ENCODE measurements around the gene TBKBP1. TPM values are rescaled to one million over a fixed set of nuclear protein-coding genes. Genes with fewer than 3 reads are reported as not detected.
"Not testable (repeated sequence)": the region's sequence is repeated elsewhere in the genome, so short reads cannot be mapped to it uniquely, and the experiment has no call there.

Gene TBKBP1
- total RNA-seq, 2 experiments from 2014 or later: 8.0 to 8.9 TPM

DNA sequence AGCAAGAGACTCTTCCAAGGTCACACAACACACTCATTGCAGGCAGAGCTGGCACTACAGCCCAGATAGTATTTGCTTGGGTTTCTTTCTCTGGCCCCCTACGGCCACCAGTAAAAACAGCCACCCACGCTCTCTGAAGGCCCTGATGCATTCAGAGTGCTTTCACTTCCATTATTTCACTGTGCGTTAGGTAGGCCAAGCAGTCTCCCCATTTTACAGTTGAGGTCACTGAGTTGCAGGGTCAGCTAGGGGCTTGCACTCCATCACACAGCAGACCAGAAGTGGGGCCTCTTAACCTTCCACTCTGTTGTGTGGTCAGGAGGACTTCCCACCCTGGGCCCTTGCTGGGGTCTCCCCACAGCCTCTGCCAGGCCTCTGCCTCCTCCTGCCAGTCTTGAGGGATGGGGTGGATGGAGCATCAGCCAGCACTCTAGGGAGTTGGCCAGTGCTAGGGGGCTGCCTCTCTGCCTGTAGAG is 41.6 kb downstream of the TBKBP1 start:
- H3K36me3 Mint-ChIP-seq: peaks cover 8% of the 10 kb centered on the region
- peak overlapping the region; percentile 100 for H3K4me3 Mint-ChIP-seq
- H3K9me3 Mint-ChIP-seq: no peaks in the 10 kb centered on the region
- ATAC-seq (ENCODE audit: low read depth): no peak
- H3K27ac Mint-ChIP-seq: peak overlapping the region; percentile 98
- H3K27me3 Mint-ChIP-seq: no peaks in the 10 kb centered on the region
- H3K4me1 Mint-ChIP-seq: peaks cover 58% of the 10 kb centered on the region
- peak; percentile 44 for DNase-seq
- POLR2A ChIA-PET: interaction anchor here (0.6 to 4.6 kb wide), 7 partner anchors 17 to 85 kb away, joined by 3 to 37 read pairs (median 8); partner anchors contain the start of gene KPNB1

DNA sequence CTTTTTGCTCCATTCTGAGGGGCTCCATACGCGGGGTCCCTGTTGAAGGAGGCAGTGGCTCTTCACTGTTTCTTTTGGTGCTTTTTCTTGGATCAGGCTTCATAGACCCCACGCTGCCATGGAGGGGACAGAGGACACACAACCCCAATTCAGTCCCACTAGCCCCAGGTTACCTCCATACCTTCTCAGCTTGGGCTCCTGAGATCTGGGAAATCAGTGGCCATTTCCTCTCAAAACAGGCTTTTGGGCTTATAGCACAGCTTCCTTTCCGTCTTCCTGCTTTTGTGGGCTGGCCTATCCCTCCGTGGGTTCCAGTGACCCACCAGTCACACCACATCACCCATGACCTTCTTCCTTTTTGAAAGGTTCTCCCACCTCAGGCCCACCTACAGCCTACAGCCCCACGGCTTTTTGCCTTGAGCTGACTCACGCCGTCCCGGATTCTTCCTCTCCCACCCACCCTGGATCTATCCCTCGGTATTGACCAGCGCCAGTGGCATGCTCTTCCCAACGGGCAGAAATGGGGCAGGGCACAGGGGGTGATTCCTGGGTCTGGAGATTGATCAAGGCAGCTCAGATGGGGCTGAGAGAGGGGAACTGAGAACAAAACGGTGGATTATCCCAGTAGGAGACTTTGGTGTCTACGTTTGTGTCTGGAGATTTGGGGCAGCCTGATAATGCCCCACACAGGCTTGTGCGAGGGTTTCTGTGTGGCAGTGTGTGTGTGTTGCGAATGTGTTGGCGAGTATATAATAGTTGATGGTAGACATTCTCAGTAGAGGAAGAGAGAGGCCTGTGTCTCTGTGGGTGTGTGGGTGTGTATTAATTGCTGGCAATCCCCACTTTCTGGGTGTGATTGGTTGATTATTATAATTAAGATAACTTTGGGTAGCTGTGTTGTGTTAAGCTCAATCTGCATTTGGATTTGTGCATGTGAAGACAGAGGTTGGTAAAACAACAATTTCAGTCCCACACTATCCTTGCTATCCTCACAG is 42.8 kb downstream of the TBKBP1 start:
- no peak for ATAC-seq (ENCODE audit: low read depth)
- peaks cover 13% of the 10 kb centered on the region for H3K36me3 Mint-ChIP-seq
- POLR2A ChIA-PET: interaction anchor here (1.1 to 4.6 kb wide), 4 partner anchors 18 to 44 kb away, joined by 3 to 37 read pairs (median 6); no protein-coding TSS in a partner anchor
- H3K27me3 Mint-ChIP-seq: no peaks in the 10 kb centered on the region
- H3K9me3 Mint-ChIP-seq: no peaks in the 10 kb centered on the region
- peak overlapping the region; percentile 100 for H3K4me3 Mint-ChIP-seq
- no peak for DNase-seq
- peaks cover 61% of the 10 kb centered on the region for H3K4me1 Mint-ChIP-seq
- H3K27ac Mint-ChIP-seq: peak overlapping the region; percentile 98

DNA sequence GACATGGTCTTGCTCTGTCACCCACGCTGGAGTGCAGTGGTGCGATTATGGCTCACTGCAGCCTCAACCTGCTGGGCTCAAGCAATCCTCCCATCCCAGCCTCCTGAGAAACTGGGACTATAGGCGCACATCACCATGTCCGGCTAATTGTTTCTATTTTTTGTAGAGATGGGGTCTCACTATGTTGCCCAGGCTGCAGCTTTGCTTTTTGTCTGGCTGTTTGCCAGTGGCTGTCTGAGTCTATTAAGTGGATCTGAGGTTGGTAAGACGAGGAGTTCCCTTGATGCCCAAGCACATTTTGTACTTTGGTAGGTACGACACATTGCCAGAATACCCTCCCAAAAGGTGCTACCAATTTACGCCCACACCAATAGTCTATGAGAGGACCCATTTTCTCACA is 44.2 kb downstream of the TBKBP1 start:
- no peak for ATAC-seq (ENCODE audit: low read depth)
- Mint-ChIP-seq H3K27ac (no peak overlapping the region), H3K9me3 (no peaks in the 10 kb centered on the region), H3K4me3 (no peak overlapping the region), H3K36me3 (peaks cover 14% of the 10 kb centered on the region), H3K4me1 (peaks cover 58% of the 10 kb centered on the region), H3K27me3 (no peaks in the 10 kb centered on the region)
- no peak for DNase-seq
- POLR2A ChIA-PET: interaction anchor here (0.7 to 0.9 kb wide), 2 partner anchors 17 to 20 kb away, joined by 3 read pairs; no protein-coding TSS in a partner anchor

DNA sequence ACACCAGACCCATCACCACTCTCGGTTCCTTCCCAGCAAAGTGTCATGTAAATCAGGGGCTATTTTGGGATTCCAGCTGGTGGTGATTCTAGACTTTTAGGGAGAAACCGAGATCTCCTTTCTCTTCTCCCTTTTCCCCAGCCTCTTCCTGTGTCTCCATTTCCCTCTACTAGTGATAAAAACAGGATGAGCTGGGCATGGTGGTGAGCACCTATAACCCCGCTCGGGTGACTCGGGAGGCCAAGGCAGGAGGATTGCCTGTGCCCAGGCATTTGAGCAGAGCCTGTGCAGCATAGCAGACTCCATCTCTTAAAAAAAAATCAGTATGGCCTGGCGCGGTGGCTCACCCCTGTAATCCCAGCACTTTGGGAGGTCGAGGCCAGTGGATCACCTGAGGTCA is 45.2 kb downstream of the TBKBP1 start:
- no peak overlapping the region for H3K27ac Mint-ChIP-seq
- ATAC-seq (ENCODE audit: low read depth): no peak
- H3K4me3 Mint-ChIP-seq: no peak overlapping the region
- POLR2A ChIA-PET: no interaction called here
- H3K4me1 Mint-ChIP-seq: peaks cover 61% of the 10 kb centered on the region
- no peaks in the 10 kb centered on the region for H3K27me3 Mint-ChIP-seq
- no peak for DNase-seq
- no peaks in the 10 kb centered on the region for H3K9me3 Mint-ChIP-seq
- H3K36me3 Mint-ChIP-seq: peaks cover 13% of the 10 kb centered on the region

DNA sequence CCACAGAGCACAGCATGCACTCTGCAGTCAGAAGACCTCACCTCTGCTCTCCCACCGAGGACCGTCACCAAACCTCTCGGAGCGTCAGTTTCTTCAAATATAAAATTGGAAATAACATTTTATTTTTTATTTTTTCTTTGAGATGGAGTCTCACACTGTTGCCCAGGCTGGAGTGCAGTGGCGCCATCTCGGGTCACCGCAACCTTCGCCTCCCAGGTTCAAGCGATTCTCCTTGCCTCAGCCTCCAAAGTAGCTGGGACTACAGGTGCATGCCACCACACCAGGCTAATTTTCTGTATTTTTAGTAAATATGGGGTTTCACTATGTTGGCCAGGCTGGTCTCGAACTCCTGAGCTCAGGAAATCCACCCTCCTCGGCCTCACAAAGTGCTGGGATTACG is 46.0 kb downstream of the TBKBP1 start:
- H3K27me3 Mint-ChIP-seq; POLR2A ChIA-PET; H3K27ac Mint-ChIP-seq; H3K9me3 Mint-ChIP-seq; H3K36me3 Mint-ChIP-seq; ATAC-seq (ENCODE audit: low read depth); H3K4me3 Mint-ChIP-seq; DNase-seq: not testable (repeated sequence)
- H3K4me1 Mint-ChIP-seq: peaks cover 63% of the 10 kb centered on the region

DNA sequence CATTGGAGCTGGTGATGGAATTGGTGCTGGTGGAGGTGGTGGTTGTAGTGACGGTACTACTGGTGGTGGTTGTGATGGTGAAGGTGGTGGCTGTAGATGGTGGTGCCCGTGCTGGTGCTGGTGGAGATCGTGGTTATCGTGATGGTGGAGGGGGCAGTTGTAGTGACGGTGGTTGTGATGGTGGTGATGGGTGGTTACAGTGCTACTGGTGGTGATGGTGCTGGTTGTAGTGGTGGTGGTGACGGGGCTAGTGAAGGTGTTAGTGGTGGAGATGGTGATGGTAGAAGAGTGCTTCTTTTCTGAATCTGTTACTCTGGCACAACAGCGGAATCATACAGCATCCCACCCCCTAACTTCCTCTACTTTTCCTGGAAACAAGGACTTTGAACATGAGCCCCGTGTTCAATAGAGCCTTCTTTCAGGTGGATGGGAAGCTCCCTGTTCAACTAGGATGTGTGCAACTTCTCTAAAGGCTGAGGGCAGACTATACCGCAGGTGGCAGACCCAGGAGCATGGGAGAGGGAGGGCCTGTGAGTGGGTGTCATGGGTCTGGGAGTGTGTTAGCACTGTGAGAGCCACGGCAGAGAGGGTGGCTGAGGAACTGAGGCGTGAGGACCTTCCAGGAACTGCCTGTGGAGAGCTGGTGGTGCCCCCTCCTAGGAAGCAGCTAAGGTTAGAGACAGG is 47.3 kb downstream of the TBKBP1 start:
- Mint-ChIP-seq H3K36me3 (peaks cover 14% of the 10 kb centered on the region), H3K4me1 (peaks cover 55% of the 10 kb centered on the region), H3K4me3 (peak overlapping the region; percentile 53), H3K27ac (peak overlapping the region; percentile 64), H3K9me3 (no peaks in the 10 kb centered on the region), H3K27me3 (no peaks in the 10 kb centered on the region)
- POLR2A ChIA-PET: interaction anchor here (1.6 kb wide), 1 partner anchor 8 kb away, joined by 7 read pairs; the partner anchor contains the start of gene TBX21
- ATAC-seq (ENCODE audit: low read depth) (peak; percentile 19), DNase-seq (no peak)

DNA sequence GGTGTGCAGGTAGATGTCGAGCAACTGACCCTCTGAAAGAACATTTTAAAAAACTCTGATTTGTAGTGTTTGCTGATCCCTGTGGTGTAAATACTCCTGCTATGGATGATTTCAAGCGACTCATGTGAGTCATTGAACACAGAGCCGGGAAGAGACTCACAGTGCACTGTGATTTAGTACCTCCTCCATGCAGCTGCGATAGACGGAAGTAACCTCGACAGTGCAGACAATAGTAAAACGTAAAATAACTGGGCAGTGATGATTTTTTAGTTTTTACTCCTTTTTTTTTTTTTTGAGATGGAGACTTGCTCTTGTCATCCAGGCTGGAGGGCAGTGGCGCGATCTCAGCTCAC is 47.8 kb downstream of the TBKBP1 start:
- peaks cover 16% of the 10 kb centered on the region for H3K36me3 Mint-ChIP-seq
- H3K4me3 Mint-ChIP-seq: peak overlapping the region; percentile 53
- POLR2A ChIA-PET: interaction anchor here (1.6 kb wide), 1 partner anchor 9 kb away, joined by 7 read pairs; the partner anchor contains the start of gene TBX21

DNA sequence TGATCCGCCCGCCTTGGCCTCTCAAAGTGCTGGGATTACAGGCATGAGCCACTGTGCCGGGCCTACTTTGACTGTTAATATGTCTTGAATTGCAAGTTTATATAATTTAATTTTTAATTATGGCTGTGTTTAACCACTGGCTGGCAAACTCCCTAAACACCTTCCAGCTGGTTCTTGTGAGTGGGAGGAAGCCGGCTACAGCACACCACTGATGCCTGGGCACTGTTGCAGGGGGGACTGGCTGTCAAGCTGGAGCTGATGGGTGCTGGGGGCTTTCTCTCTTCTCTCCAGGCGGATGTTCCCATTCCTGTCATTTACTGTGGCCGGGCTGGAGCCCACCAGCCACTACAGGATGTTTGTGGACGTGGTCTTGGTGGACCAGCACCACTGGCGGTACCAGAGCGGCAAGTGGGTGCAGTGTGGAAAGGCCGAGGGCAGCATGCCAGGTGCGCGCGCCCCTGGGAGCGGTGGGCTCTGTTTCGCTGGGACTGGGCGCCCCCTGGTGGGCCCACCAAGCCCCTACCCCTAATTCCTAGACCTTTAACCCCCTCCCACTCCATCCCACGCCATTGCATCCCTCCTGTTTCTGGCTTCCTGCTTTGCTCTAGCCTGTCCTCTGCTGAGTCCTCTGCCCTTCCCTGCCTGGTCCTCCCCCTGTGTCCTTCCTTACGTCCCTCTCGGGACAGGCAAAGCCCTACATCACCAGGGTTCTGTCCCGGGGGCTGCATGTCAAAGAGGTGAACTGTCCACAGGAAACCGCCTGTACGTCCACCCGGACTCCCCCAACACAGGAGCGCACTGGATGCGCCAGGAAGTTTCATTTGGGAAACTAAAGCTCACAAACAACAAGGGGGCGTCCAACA is 48.6 kb downstream of the TBKBP1 start:
- POLR2A ChIA-PET: interaction anchor here (1.6 kb wide), 1 partner anchor 10 kb away, joined by 7 read pairs; the partner anchor contains the start of gene TBX21
- H3K9me3 Mint-ChIP-seq: no peaks in the 10 kb centered on the region
- peak overlapping the region; percentile 21 for H3K27ac Mint-ChIP-seq
- peak; percentile 55 for ATAC-seq (ENCODE audit: low read depth)
- peaks cover 21% of the 10 kb centered on the region for H3K36me3 Mint-ChIP-seq
- no peaks in the 10 kb centered on the region for H3K27me3 Mint-ChIP-seq
- no peak overlapping the region for H3K4me3 Mint-ChIP-seq
- peaks cover 45% of the 10 kb centered on the region for H3K4me1 Mint-ChIP-seq
- peak; percentile 64 for DNase-seq

More for the DNA sequence above, 47.8 kb downstream of the TBKBP1 start:
- Mint-ChIP-seq H3K27me3 (no peaks in the 10 kb centered on the region), H3K9me3 (no peaks in the 10 kb centered on the region), H3K4me1 (peaks cover 50% of the 10 kb centered on the region), H3K27ac (peak overlapping the region; percentile 32)
- no peak for DNase-seq
- ATAC-seq (ENCODE audit: low read depth): no peak

DNA sequence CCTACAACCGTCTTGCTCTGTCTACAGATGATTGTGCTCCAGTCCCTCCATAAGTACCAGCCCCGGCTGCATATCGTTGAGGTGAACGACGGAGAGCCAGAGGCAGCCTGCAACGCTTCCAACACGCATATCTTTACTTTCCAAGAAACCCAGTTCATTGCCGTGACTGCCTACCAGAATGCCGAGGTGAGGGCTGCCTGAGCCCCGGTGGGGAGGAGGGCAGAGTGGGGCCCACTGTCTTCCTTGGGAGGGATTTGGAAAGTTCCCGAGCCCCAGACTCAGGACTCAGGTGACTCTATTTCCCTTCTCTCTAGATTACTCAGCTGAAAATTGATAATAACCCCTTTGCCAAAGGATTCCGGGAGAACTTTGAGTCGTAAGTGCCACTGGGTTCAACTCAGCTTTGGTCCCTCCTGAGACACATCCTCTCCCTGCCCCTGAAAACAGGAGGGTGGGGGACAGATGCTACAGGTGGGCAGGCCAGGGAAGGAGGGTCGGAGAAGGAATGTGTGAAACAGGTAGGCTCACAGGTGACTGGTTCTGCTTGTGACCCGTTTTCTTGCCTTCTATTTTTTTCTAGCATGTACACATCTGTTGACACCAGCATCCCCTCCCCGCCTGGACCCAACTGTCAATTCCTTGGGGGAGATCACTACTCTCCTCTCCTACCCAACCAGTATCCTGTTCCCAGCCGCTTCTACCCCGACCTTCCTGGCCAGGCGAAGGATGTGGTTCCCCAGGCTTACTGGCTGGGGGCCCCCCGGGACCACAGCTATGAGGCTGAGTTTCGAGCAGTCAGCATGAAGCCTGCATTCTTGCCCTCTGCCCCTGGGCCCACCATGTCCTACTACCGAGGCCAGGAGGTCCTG is 50.4 kb downstream of the TBKBP1 start:
- H3K27ac Mint-ChIP-seq: no peak overlapping the region
- no peaks in the 10 kb centered on the region for H3K27me3 Mint-ChIP-seq
- no peaks in the 10 kb centered on the region for H3K9me3 Mint-ChIP-seq
- POLR2A ChIA-PET: interaction anchor here (1.0 to 1.5 kb wide), 3 partner anchors 10 to 41 kb away, joined by 3 to 4 read pairs (median 3); partner anchors contain the start of gene TBX21
- ATAC-seq (ENCODE audit: low read depth): no peak
- peaks cover 42% of the 10 kb centered on the region for H3K4me1 Mint-ChIP-seq
- peaks cover 23% of the 10 kb centered on the region for H3K36me3 Mint-ChIP-seq
- H3K4me3 Mint-ChIP-seq: no peak overlapping the region
- no peak for DNase-seq

DNA sequence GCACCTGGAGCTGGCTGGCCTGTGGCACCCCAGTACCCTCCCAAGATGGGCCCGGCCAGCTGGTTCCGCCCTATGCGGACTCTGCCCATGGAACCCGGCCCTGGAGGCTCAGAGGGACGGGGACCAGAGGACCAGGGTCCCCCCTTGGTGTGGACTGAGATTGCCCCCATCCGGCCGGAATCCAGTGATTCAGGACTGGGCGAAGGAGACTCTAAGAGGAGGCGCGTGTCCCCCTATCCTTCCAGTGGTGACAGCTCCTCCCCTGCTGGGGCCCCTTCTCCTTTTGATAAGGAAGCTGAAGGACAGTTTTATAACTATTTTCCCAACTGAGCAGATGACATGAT is 51.0 kb downstream of the TBKBP1 start:
- Mint-ChIP-seq H3K27me3 (no peaks in the 10 kb centered on the region), H3K4me3 (no peak overlapping the region), H3K27ac (no peak overlapping the region), H3K9me3 (no peaks in the 10 kb centered on the region), H3K4me1 (peaks cover 42% of the 10 kb centered on the region), H3K36me3 (peaks cover 23% of the 10 kb centered on the region)
- DNase-seq (no peak), ATAC-seq (ENCODE audit: low read depth) (no peak)
- POLR2A ChIA-PET: interaction anchor here (1.1 to 1.5 kb wide), 2 partner anchors 11 to 12 kb away, joined by 3 to 4 read pairs; partner anchors contain the start of gene TBX21

DNA sequence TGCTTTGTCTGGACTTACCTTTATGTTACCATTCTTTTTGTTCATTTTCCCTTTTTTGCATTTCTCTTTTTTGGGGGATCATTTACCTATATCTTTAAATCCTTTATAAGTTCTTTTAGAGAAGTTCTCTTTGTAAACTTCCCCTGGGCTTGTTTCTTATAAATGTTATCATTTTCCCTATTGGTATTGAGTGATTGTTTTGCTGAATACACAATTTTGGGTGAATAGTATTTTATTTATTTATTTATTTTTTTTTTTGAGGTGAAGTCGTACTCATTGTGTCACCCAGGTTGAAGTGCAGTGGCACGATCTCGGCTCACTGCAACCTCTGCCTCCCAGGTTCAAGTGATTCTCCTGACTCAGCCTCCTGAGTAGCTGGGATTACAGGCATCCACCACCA is 57.5 kb downstream of the TBKBP1 start:
- H3K27me3 Mint-ChIP-seq: peaks cover 6% of the 10 kb centered on the region
- no peak overlapping the region for H3K27ac Mint-ChIP-seq
- no peak overlapping the region for H3K4me3 Mint-ChIP-seq
- POLR2A ChIA-PET: interaction anchor here (0.7 kb wide), 1 partner anchor 47 kb away, joined by 3 read pairs; no protein-coding TSS in a partner anchor
- DNase-seq (no peak), ATAC-seq (ENCODE audit: low read depth) (no peak)
- peaks cover 4% of the 10 kb centered on the region for H3K4me1 Mint-ChIP-seq
- peaks cover 12% of the 10 kb centered on the region for H3K36me3 Mint-ChIP-seq
- H3K9me3 Mint-ChIP-seq: no peaks in the 10 kb centered on the region

DNA sequence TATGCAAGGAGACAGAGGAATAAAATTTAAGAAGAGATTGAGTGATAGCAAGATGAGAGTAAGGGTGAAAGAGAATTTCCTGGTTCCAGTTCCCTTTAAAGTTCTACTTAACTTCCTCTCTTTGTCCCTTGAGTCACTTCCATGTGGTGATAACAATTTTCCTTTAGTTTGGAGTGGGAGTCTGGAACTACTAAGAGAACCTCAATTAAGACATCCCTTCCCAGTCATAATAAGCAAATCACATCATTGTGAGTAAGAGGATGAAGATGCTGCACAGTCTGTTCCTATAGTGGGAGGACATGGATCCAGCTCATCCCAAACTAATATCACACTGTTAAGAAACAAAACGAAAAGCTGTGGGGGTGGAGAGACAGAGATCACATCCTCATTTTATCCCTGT is 63.4 kb downstream of the TBKBP1 start:
- H3K4me1 Mint-ChIP-seq: peaks cover 5% of the 10 kb centered on the region
- DNase-seq (no peak), ATAC-seq (ENCODE audit: low read depth) (no peak)
- peaks cover 3% of the 10 kb centered on the region for H3K36me3 Mint-ChIP-seq
- H3K27ac Mint-ChIP-seq: no peak overlapping the region
- H3K9me3 Mint-ChIP-seq: peaks cover 2% of the 10 kb centered on the region
- POLR2A ChIA-PET: no interaction called here
- H3K27me3 Mint-ChIP-seq: peaks cover 32% of the 10 kb centered on the region
- H3K4me3 Mint-ChIP-seq: no peak overlapping the region
